ENCODE data around the gene QRSL1. TPM values are rescaled to one million over a fixed set of nuclear protein-coding genes. Genes with fewer than 3 reads are reported as not detected.

Gene QRSL1
- total and polyA plus RNA-seq, 4 donors, result 5.9 to 9.6 (median 7.0) TPM

DNA sequence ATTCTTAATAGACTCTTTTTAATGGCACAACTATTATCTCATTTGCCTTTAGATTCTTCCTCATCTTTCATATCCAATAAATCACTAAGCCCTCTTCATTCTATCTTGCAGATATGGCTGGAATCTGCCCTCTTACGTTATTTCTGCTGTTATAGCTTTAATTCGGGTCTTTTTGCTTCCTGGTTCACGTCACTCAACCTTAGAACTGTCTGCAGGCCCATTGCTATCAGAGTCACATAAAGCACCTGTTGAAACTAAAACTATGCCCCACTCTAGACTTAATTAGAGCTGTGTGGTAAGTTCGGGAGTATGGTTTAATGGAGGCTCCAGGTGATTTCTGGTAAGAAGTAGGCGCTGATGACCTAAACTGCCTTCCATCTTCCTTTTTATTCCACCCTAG lies 988 bp downstream of the QRSL1 start (continued):
- TF ChIP-seq GABPA (IDR thresholded peaks at IDR 0.05 in 1 of 2, conservative IDR thresholded peaks at IDR 0.05 in 1 of 2), result no peak

DNA sequence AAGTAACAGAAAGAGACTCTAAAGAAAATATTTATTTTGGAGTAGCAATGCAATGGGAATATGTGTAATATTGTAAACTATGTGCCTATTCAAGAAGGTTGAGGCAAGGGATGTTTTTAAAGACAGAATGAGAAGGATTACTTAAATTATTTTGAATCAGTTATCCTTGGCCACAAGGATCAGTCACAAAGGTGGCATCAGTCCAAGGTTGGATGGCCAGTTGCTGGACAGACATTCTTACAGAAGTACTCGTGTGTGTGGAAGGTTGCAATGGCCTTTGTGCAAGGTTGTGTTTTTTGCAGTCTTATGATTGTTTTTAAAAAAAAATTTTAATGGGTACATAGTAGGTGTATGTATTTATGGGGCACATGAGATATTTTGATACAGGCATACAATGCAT lies 2.0 kb downstream of the QRSL1 start:
- Histone ChIP-seq H3K27me3 (ENCODE audit: control insufficient read depth in 4 of 4, insufficient read depth in 4 of 4, low read length in 3 of 4) (no peaks in the 10 kb centered on the region), H3K9me3 (ENCODE audit: control insufficient read depth in 4 of 4, low read length in 3 of 4) (no peaks in the 10 kb centered on the region), H3K4me3 (ENCODE audit: low read depth in 1 of 3, low read length in 3 of 3) (no peak overlapping the region), H3K4me1 (ENCODE audit: control insufficient read depth in 4 of 4, insufficient read depth in 4 of 4, low read length in 3 of 4) (peaks cover 4 to 13% (median 11%) of the 10 kb centered on the region in 4 donors), H3K9ac (ENCODE audit: low read depth in 1 of 2, low read length in 2 of 2) (no peak overlapping the region), H3K36me3 (ENCODE audit: control insufficient read depth in 4 of 4, insufficient read depth in 3 of 4, low read depth in 1 of 4, low read length in 3 of 4) (no peaks in the 10 kb centered on the region), H3K27ac (ENCODE audit: low read depth in 1 of 2, low read length in 2 of 2) (no peak overlapping the region)
- WGBS, result 87% methylated on average over 1 of the region's 1 CpG
- TF ChIP-seq, protein P1, sequence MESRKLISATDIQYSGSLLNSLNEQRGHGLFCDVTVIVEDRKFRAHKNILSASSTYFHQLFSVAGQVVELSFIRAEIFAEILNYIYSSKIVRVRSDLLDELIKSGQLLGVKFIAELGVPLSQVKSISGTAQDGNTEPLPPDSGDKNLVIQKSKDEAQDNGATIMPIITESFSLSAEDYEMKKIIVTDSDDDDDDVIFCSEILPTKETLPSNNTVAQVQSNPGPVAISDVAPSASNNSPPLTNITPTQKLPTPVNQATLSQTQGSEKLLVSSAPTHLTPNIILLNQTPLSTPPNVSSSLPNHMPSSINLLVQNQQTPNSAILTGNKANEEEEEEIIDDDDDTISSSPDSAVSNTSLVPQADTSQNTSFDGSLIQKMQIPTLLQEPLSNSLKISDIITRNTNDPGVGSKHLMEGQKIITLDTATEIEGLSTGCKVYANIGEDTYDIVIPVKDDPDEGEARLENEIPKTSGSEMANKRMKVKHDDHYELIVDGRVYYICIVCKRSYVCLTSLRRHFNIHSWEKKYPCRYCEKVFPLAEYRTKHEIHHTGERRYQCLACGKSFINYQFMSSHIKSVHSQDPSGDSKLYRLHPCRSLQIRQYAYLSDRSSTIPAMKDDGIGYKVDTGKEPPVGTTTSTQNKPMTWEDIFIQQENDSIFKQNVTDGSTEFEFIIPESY (IDR thresholded peaks at IDR 0.05), result no peak
- TF ChIP-seq, protein P2, sequence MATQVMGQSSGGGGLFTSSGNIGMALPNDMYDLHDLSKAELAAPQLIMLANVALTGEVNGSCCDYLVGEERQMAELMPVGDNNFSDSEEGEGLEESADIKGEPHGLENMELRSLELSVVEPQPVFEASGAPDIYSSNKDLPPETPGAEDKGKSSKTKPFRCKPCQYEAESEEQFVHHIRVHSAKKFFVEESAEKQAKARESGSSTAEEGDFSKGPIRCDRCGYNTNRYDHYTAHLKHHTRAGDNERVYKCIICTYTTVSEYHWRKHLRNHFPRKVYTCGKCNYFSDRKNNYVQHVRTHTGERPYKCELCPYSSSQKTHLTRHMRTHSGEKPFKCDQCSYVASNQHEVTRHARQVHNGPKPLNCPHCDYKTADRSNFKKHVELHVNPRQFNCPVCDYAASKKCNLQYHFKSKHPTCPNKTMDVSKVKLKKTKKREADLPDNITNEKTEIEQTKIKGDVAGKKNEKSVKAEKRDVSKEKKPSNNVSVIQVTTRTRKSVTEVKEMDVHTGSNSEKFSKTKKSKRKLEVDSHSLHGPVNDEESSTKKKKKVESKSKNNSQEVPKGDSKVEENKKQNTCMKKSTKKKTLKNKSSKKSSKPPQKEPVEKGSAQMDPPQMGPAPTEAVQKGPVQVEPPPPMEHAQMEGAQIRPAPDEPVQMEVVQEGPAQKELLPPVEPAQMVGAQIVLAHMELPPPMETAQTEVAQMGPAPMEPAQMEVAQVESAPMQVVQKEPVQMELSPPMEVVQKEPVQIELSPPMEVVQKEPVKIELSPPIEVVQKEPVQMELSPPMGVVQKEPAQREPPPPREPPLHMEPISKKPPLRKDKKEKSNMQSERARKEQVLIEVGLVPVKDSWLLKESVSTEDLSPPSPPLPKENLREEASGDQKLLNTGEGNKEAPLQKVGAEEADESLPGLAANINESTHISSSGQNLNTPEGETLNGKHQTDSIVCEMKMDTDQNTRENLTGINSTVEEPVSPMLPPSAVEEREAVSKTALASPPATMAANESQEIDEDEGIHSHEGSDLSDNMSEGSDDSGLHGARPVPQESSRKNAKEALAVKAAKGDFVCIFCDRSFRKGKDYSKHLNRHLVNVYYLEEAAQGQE (IDR thresholded peaks at IDR 0.05), result no peak
- TF ChIP-seq, protein P3, sequence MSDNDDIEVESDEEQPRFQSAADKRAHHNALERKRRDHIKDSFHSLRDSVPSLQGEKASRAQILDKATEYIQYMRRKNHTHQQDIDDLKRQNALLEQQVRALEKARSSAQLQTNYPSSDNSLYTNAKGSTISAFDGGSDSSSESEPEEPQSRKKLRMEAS (IDR thresholded peaks at IDR 0.05), result no peak
- TF ChIP-seq RAD21 (IDR thresholded peaks at IDR 0.05) (no peak), RXRA (IDR thresholded peaks at IDR 0.05) (no peak), FOXA2 (IDR thresholded peaks at IDR 0.05) (no peak), GABPA (IDR thresholded peaks at IDR 0.05 in 1 of 2, conservative IDR thresholded peaks at IDR 0.05 in 1 of 2) (no peak), HNF4A (conservative IDR thresholded peaks at IDR 0.05) (no peak)
- TF ChIP-seq, protein P4, sequence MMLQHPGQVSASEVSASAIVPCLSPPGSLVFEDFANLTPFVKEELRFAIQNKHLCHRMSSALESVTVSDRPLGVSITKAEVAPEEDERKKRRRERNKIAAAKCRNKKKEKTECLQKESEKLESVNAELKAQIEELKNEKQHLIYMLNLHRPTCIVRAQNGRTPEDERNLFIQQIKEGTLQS (IDR thresholded peaks at IDR 0.05), result no peak
- no peak for DNase-seq (ENCODE audit: low spot score)

DNA sequence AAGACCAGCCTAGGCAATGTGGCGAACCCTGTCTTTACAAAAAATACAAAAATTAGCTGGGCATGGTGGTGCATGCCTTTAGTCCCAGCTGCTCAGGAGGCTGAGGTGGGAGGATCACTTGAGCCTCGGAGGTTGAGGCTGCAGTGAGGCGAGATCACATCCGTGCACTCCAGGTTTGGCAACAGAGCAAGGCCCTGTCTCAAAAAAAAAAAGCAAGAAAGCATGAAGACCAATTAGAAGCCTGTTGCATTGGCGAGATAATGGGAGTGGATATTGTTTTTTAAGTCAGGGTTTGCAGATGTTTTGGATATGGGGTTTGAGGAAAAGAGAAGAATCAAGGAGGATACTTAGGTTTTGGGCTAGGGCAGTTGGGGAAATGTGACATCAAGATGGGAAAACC lies 5.2 kb downstream of the QRSL1 start:
- no peaks in the 10 kb centered on the region for H3K27me3 ChIP-seq (ENCODE audit: control insufficient read depth in 4 of 4, insufficient read depth in 4 of 4, low read length in 3 of 4)
- H3K36me3 ChIP-seq (ENCODE audit: control insufficient read depth in 4 of 4, insufficient read depth in 3 of 4, low read depth in 1 of 4, low read length in 3 of 4), result no peaks in the 10 kb centered on the region
- H3K27ac ChIP-seq (ENCODE audit: low read depth in 1 of 2, low read length in 2 of 2), result no peak overlapping the region
- DNase-seq (ENCODE audit: low spot score), result no peak
- no peak overlapping the region for H3K4me3 ChIP-seq (ENCODE audit: low read depth in 1 of 3, low read length in 3 of 3)
- H3K9ac ChIP-seq (ENCODE audit: low read depth in 1 of 2, low read length in 2 of 2), result no peak overlapping the region
- H3K4me1 ChIP-seq (ENCODE audit: control insufficient read depth in 4 of 4, insufficient read depth in 4 of 4, low read length in 3 of 4), result peaks cover 0 to 10% (median 6%) of the 10 kb centered on the region in 4 donors
- H3K9me3 ChIP-seq (ENCODE audit: control insufficient read depth in 4 of 4, low read length in 3 of 4), result no peaks in the 10 kb centered on the region
- WGBS, result 99% methylated on average over 5 of the region's 5 CpGs
- TF ChIP-seq, protein P5, sequence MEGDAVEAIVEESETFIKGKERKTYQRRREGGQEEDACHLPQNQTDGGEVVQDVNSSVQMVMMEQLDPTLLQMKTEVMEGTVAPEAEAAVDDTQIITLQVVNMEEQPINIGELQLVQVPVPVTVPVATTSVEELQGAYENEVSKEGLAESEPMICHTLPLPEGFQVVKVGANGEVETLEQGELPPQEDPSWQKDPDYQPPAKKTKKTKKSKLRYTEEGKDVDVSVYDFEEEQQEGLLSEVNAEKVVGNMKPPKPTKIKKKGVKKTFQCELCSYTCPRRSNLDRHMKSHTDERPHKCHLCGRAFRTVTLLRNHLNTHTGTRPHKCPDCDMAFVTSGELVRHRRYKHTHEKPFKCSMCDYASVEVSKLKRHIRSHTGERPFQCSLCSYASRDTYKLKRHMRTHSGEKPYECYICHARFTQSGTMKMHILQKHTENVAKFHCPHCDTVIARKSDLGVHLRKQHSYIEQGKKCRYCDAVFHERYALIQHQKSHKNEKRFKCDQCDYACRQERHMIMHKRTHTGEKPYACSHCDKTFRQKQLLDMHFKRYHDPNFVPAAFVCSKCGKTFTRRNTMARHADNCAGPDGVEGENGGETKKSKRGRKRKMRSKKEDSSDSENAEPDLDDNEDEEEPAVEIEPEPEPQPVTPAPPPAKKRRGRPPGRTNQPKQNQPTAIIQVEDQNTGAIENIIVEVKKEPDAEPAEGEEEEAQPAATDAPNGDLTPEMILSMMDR (IDR thresholded peaks at IDR 0.05; ENCODE audit: low read depth, low read length, missing input control), result no peak
- TF ChIP-seq TAF1 (conservative IDR thresholded peaks at IDR 0.05) (no peak), JUND (IDR thresholded peaks at IDR 0.05) (no peak), FOXA2 (IDR thresholded peaks at IDR 0.05) (no peak), FOXA1 (IDR thresholded peaks at IDR 0.05) (no peak), YY1 (IDR thresholded peaks at IDR 0.05) (no peak), HNF4G (IDR thresholded peaks at IDR 0.05) (no peak), NR2F2 (IDR thresholded peaks at IDR 0.05) (no peak), HNF4A (conservative IDR thresholded peaks at IDR 0.05) (no peak), RXRA (IDR thresholded peaks at IDR 0.05) (no peak), EGR1 (IDR thresholded peaks at IDR 0.05; ENCODE audit: low read depth in 2 of 2) (no peak), GABPA (IDR thresholded peaks at IDR 0.05 in 1 of 2, conservative IDR thresholded peaks at IDR 0.05 in 1 of 2) (no peak), RAD21 (IDR thresholded peaks at IDR 0.05) (no peak), SP1 (IDR thresholded peaks at IDR 0.05) (no peak)
- TF ChIP-seq, protein P3 (IDR thresholded peaks at IDR 0.05), result no peak
- TF ChIP-seq, protein P1 (IDR thresholded peaks at IDR 0.05), result no peak
- TF ChIP-seq, protein P4 (IDR thresholded peaks at IDR 0.05), result no peak

Measured in liver (tissue), 9 donors.